Mesendoderm (in vitro differentiated cells): ENCODE measurements around the gene BCAS4.
"Not testable (repeated sequence)": the region's sequence is repeated elsewhere in the genome, so short reads cannot be mapped to it uniquely, and the experiment has no call there.

Experiments
- DNase-seq: peaks from one replicate; pipeline ENCODE4 v3.0.0; 2013
- H2AK5ac ChIP-seq: 2 replicates; pipeline ENCODE4 v1.6.1; 2013; ENCODE audit warnings: low read length, inconsistent platforms
- H2BK120ac ChIP-seq: 2 replicates; pipeline ENCODE4 v1.6.1; 2013; ENCODE audit warnings: low read depth, mild to moderate bottlenecking, low read length, moderate library complexity, mixed read lengths
- H2BK15ac ChIP-seq: replicated peaks from 2 replicates; pipeline ENCODE4 v1.6.1; 2013; ENCODE audit warnings: low read depth, mild to moderate bottlenecking, moderate library complexity
- H2BK5ac ChIP-seq: 2 replicates; pipeline ENCODE4 v1.6.1; 2013; ENCODE audit warnings: low read length, inconsistent platforms
- H3K18ac ChIP-seq: 2 replicates; pipeline ENCODE4 v1.6.1; 2013; ENCODE audit warnings: mild to moderate bottlenecking, low read length, mixed read lengths
- H3K23ac ChIP-seq: one replicate; pipeline ENCODE4 v1.6.1; 2013; ENCODE audit warnings: low read length
- H3K27ac ChIP-seq: 2 replicates; pipeline ENCODE4 v1.5.1; 2013; ENCODE audit warnings: low read depth, mild to moderate bottlenecking, inconsistent platforms, low read length, moderate library complexity
- H3K27me3 ChIP-seq: 2 replicates; pipeline ENCODE4 v1.6.1; 2013; ENCODE audit warnings: low read length, control low read depth, mild to moderate bottlenecking, inconsistent platforms; ENCODE audit not compliant: insufficient read depth, poor library complexity
- H3K36me3 ChIP-seq: 2 replicates; pipeline ENCODE4 v1.6.1; 2013; ENCODE audit warnings: low read length, inconsistent platforms; ENCODE audit not compliant: control insufficient read depth, insufficient read depth
- H3K4ac ChIP-seq: one replicate; pipeline ENCODE4 v1.6.1; 2013; ENCODE audit warnings: low read depth, mild to moderate bottlenecking, low read length, moderate library complexity
- H3K4me1 ChIP-seq: 2 replicates; pipeline ENCODE4 v1.6.1; 2013; ENCODE audit warnings: low read depth, low read length, inconsistent platforms; ENCODE audit not compliant: control insufficient read depth
- H3K4me2 ChIP-seq: 2 replicates; pipeline ENCODE4 v1.6.1; 2013; ENCODE audit warnings: low read length
- H3K4me3 ChIP-seq: 2 replicates; pipeline ENCODE4 v1.5.1; 2013; ENCODE audit warnings: mild to moderate bottlenecking, low read length
- H3K56ac ChIP-seq: one replicate; pipeline ENCODE4 v1.6.1; 2013; ENCODE audit warnings: low read length
- H3K79me1 ChIP-seq: 2 replicates; pipeline ENCODE4 v1.6.1; 2013; ENCODE audit warnings: low read length, inconsistent platforms
- H3K79me2 ChIP-seq: 2 replicates; pipeline ENCODE4 v1.6.1; 2013; ENCODE audit warnings: mild to moderate bottlenecking, low read length; ENCODE audit not compliant: control insufficient read depth, insufficient read depth
- H3K9ac ChIP-seq: 2 replicates; pipeline ENCODE4 v1.6.1; 2013; ENCODE audit warnings: low read length, inconsistent platforms
- H4K5ac ChIP-seq: one replicate; pipeline ENCODE4 v1.6.1; 2013; ENCODE audit warnings: low read length
- H4K8ac ChIP-seq: one replicate; pipeline ENCODE4 v1.6.1; 2013; ENCODE audit warnings: low read depth, mild to moderate bottlenecking, control low read depth, low read length, moderate library complexity
- WGBS: extraction: QIAGEN DNeasy Blood & Tissue Kit; methylation state at CpG from one replicate; pipeline ENCODE4 v1.1.7; 2013; ENCODE audit warnings: low lambda C conversion rate, missing lambda C conversion rate; ENCODE audit not compliant: insufficient coverage; ENCODE audit errors: extremely low coverage; 5-methylcytosine and 5-hydroxymethylcytosine counted together

BCAS4 gene

GRCh38 chr20:50766955-50767809 is 27.7 kb upstream of the BCAS4 start:
- WGBS = no CpG with 5 or more reads among the region's 10 CpGs
- Histone ChIP-seq H3K9ac (peak overlapping the region; percentile 44), H4K8ac (peak overlapping the region; percentile 81), H3K27ac (peak overlapping the region; percentile 76), H3K56ac (peak overlapping the region; percentile 85), H2BK5ac (peak overlapping the region; percentile 70)
- not testable (repeated sequence) for H3K4me1 ChIP-seq, H3K36me3 ChIP-seq, H2BK120ac ChIP-seq, H3K79me1 ChIP-seq, H2AK5ac ChIP-seq, H3K27me3 ChIP-seq, H3K79me2 ChIP-seq, H4K5ac ChIP-seq, H3K4me2 ChIP-seq, H3K4ac ChIP-seq, H3K4me3 ChIP-seq, H3K18ac ChIP-seq, H3K23ac ChIP-seq, H2BK15ac ChIP-seq
- peak; percentile 80 for DNase-seq

GRCh38 chr20:50768991-50769390 is 25.9 kb upstream of the BCAS4 start:
- not testable (repeated sequence) for H3K27ac ChIP-seq, H3K27me3 ChIP-seq, H3K36me3 ChIP-seq, DNase-seq, H4K5ac ChIP-seq, H3K4me3 ChIP-seq, H3K4me2 ChIP-seq, H3K4ac ChIP-seq, H3K18ac ChIP-seq, H2BK15ac ChIP-seq, H2BK120ac ChIP-seq, H3K79me2 ChIP-seq, H3K9ac ChIP-seq, H4K8ac ChIP-seq, H2BK5ac ChIP-seq, H2AK5ac ChIP-seq, H3K23ac ChIP-seq, H3K4me1 ChIP-seq, H3K79me1 ChIP-seq
- WGBS = no CpG with 5 or more reads among the region's 7 CpGs
- peak overlapping the region; percentile 42 for H3K56ac ChIP-seq

DNA sequence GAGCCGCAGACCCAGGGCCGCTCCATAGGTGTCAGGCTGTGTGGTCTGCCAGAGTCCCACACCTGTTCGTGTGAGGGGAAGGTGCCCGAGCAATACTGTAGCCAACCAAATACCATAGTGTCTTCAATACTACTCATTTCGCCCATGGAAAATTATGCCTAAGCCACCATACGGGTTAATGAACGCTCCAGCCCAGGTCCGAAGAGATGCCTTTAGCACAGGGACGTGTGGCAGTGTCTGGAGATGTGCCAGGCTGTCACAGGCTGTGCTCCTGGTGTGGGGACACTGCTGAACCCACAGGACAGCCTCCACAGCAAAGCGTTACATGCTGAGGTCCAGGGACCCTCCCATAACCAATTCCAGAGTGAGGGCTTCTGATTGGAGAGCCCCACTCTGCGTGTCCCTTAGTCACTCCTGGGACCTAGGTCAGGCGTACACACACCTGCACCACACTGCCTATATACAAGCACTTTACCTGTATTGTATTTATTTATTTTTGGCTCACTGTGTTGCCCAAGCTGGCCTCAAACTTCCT is 25.2 kb upstream of the BCAS4 start:
- H3K27ac ChIP-seq, DNase-seq: not testable (repeated sequence)
- WGBS = no CpG with 5 or more reads among the region's 12 CpGs

DNA sequence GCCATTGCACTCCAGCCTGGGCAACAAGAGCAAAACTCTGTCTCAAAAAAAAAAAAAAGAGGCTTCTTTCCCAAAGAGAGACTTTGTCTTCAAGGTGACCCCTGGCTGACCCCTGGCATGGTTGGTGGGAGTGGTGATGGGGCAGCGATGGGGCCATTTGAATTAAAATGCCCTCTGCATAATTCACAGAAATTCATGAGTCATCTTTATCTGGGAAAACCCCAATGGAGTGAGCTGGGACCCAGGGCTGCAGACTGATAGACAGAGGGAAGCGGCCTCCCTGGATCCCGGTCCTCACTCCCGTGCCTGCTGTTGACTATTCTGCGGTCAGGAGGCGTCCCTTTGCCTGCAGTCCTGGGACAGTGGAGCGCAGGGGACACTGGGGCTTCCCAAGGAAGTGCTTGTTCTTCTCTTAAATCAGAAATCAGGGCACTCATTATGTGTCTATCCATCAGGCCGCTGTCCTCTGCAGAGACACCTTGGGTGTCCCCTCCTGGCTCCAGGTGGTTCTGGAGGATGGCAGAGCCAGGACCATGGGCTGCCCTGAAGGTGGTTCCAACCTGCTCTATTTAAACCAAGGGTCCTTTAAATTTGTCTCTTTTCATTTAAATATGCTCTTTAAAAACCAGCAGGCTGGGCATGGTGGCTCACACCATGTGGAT is 23.3 kb upstream of the BCAS4 start:
- not testable (repeated sequence) for H2AK5ac ChIP-seq, H3K4me3 ChIP-seq, H3K23ac ChIP-seq, H3K4me1 ChIP-seq, H3K79me1 ChIP-seq, H4K8ac ChIP-seq, H3K18ac ChIP-seq, H2BK5ac ChIP-seq, DNase-seq, H3K27ac ChIP-seq, H3K27me3 ChIP-seq, H3K56ac ChIP-seq, H3K36me3 ChIP-seq, H3K9ac ChIP-seq, H4K5ac ChIP-seq, H2BK120ac ChIP-seq, H3K79me2 ChIP-seq, H3K4me2 ChIP-seq, H3K4ac ChIP-seq, H2BK15ac ChIP-seq
- no CpG with 5 or more reads among the region's 8 CpGs for WGBS

More for the DNA sequence above, 25.2 kb upstream of the BCAS4 start:
- not testable (repeated sequence) for H3K36me3 ChIP-seq, H2BK15ac ChIP-seq, H4K5ac ChIP-seq, H3K79me2 ChIP-seq, H3K79me1 ChIP-seq, H3K27me3 ChIP-seq, H3K4ac ChIP-seq, H2BK120ac ChIP-seq, H3K4me3 ChIP-seq, H3K4me2 ChIP-seq, H4K8ac ChIP-seq, H2BK5ac ChIP-seq, H3K18ac ChIP-seq, H3K9ac ChIP-seq, H2AK5ac ChIP-seq, H3K56ac ChIP-seq, H3K23ac ChIP-seq, H3K4me1 ChIP-seq

- Histone ChIP-seq H3K18ac (no peak overlapping the region), H3K4ac (no peak overlapping the region), H3K79me2 (no peaks in the 10 kb centered on the region), H4K5ac (no peak overlapping the region), H2BK120ac (no peak overlapping the region), H2AK5ac (no peak overlapping the region), H3K27me3 (no peaks in the 10 kb centered on the region), H3K9ac (no peak overlapping the region), H4K8ac (no peak overlapping the region), H3K4me3 (no peak overlapping the region), H2BK5ac (no peak overlapping the region), H3K4me2 (no peak overlapping the region), H3K4me1 (no peaks in the 10 kb centered on the region), H3K36me3 (no peaks in the 10 kb centered on the region), H3K27ac (no peak overlapping the region), H2BK15ac (no peak overlapping the region), H3K23ac (no peak overlapping the region), H3K56ac (no peak overlapping the region), H3K79me1 (no peaks in the 10 kb centered on the region)
- DNase-seq = no peak
- no CpG with 5 or more reads among the region's 5 CpGs for WGBS
Observed at GRCh38 chr20:50772420-50773185, 22.3 kb upstream of the BCAS4 start.
